Stimulated activated effector memory CD8-positive, alpha-beta T cell treated with anti-CD3 and anti-CD28 coated beads, Interleukin-12 subunit alpha, Interleukin-12 subunit beta, amount 100 ng/mL, for 72 hours (primary cell): ENCODE measurements around the gene LRSAM1.

Source experiments
- ATAC-seq: fragments of 150-1000 bp; cut with Tn5 transposase; 2 replicates; pipeline ENCODE4 v1.10.0; 2021
- DNase-seq, 2 donors: peaks; one replicate each; pipeline ENCODE4 v3.0.0; 2021 to 2022; ENCODE audit warnings: low spot score in 2 of 2
- H3K27ac Mint-ChIP-seq: one replicate; pipeline ENCODE4 v1.8.0; 2022; ENCODE audit warnings: mild to moderate bottlenecking, mixed read lengths
- H3K36me3 Mint-ChIP-seq: one replicate; pipeline ENCODE4 v1.8.0; 2022; ENCODE audit warnings: mild to moderate bottlenecking, mixed read lengths
- H3K4me1 Mint-ChIP-seq: one replicate; pipeline ENCODE4 v1.8.0; 2022; ENCODE audit warnings: mixed read lengths
- H3K4me3 Mint-ChIP-seq: one replicate; pipeline ENCODE4 v1.8.0; 2022; ENCODE audit warnings: mild to moderate bottlenecking, mixed read lengths
- H3K9me3 Mint-ChIP-seq: one replicate; pipeline ENCODE4 v1.8.0; 2022; ENCODE audit warnings: mixed read lengths

The LRSAM1 gene

GRCh38 chr9:127421057-127421456 lies 30.3 kb upstream of the LRSAM1 start:
- DNase-seq (no peak), ATAC-seq (no peak)
- peaks cover 41% of the 10 kb centered on the region for H3K4me1 Mint-ChIP-seq
- H3K4me3 Mint-ChIP-seq, result no peak overlapping the region
- H3K36me3 Mint-ChIP-seq, result peaks cover 25% of the 10 kb centered on the region
- no peak overlapping the region for H3K27ac Mint-ChIP-seq
- H3K9me3 Mint-ChIP-seq, result no peaks in the 10 kb centered on the region

- DNase-seq (no peak), ATAC-seq (no peak)
- H3K36me3 Mint-ChIP-seq, result peaks cover 37% of the 10 kb centered on the region
- peaks cover 50% of the 10 kb centered on the region for H3K4me1 Mint-ChIP-seq
- peak overlapping the region; percentile 100 for H3K4me3 Mint-ChIP-seq
- H3K9me3 Mint-ChIP-seq, result no peaks in the 10 kb centered on the region
- H3K27ac Mint-ChIP-seq, result no peak overlapping the region
Observed at GRCh38 chr9:127422133-127422782, 29.1 kb upstream of the LRSAM1 start.

- DNase-seq (no peak), ATAC-seq (no peak)
- Mint-ChIP-seq H3K9me3 (no peaks in the 10 kb centered on the region), H3K4me1 (peaks cover 53% of the 10 kb centered on the region), H3K4me3 (peak overlapping the region; percentile 100), H3K36me3 (peaks cover 42% of the 10 kb centered on the region), H3K27ac (peak overlapping the region; percentile 99)
Observed at GRCh38 chr9:127422787-127423186, 28.5 kb upstream of the LRSAM1 start.

- peak overlapping the region; percentile 99 for H3K27ac Mint-ChIP-seq
- DNase-seq, result no peak
- no peaks in the 10 kb centered on the region for H3K9me3 Mint-ChIP-seq
- no peak for ATAC-seq
- H3K36me3 Mint-ChIP-seq, result peaks cover 49% of the 10 kb centered on the region
- H3K4me3 Mint-ChIP-seq, result peak overlapping the region; percentile 100
- H3K4me1 Mint-ChIP-seq, result peaks cover 53% of the 10 kb centered on the region
Observed at GRCh38 chr9:127423476-127423933, 27.8 kb upstream of the LRSAM1 start.

GRCh38 chr9:127423934-127424675 lies 27.2 kb upstream of the LRSAM1 start, which contains the start of gene ZNF79:
ZNF79 (plus strand) TSS chr9:127424382; CDS start chr9:127424788, 406 bp downstream.
- peaks cover 54% of the 10 kb centered on the region for H3K4me1 Mint-ChIP-seq
- DNase-seq, result peak; percentile 90 to 97
- H3K27ac Mint-ChIP-seq, result peak within 1 kb of the TSS; percentile 99
- peak within 1 kb of the TSS; percentile 100 for H3K4me3 Mint-ChIP-seq
- H3K36me3 Mint-ChIP-seq, result peaks cover 55% of the 10 kb centered on the region
- no peaks in the 10 kb centered on the region for H3K9me3 Mint-ChIP-seq
- ATAC-seq, result peak; percentile 84

GRCh38 chr9:127424676-127424999 lies 26.7 kb upstream of the LRSAM1 start:
- ATAC-seq (peak; percentile 36), DNase-seq (no peak)
- H3K27ac Mint-ChIP-seq, result peak overlapping the region; percentile 99
- H3K4me3 Mint-ChIP-seq, result peak overlapping the region; percentile 100
- H3K36me3 Mint-ChIP-seq, result peaks cover 61% of the 10 kb centered on the region
- no peaks in the 10 kb centered on the region for H3K9me3 Mint-ChIP-seq
- H3K4me1 Mint-ChIP-seq, result peaks cover 55% of the 10 kb centered on the region

- peaks cover 82% of the 10 kb centered on the region for H3K36me3 Mint-ChIP-seq
Observed at GRCh38 chr9:127426756-127427155, 24.6 kb upstream of the LRSAM1 start.

GRCh38 chr9:127428348-127428747 lies 23.0 kb upstream of the LRSAM1 start:
- H3K27ac Mint-ChIP-seq, result peak overlapping the region; percentile 65
- ATAC-seq (no peak), DNase-seq (no peak)
- peak overlapping the region; percentile 100 for H3K4me3 Mint-ChIP-seq
- peaks cover 69% of the 10 kb centered on the region for H3K4me1 Mint-ChIP-seq
- peaks cover 98% of the 10 kb centered on the region for H3K36me3 Mint-ChIP-seq
- no peaks in the 10 kb centered on the region for H3K9me3 Mint-ChIP-seq

More at GRCh38 chr9:127426756-127427155, 24.6 kb upstream of the LRSAM1 start:
- DNase-seq (peak in 1 of 2 donors; percentile 70), ATAC-seq (peak; percentile 87)
- Mint-ChIP-seq H3K4me1 (peaks cover 71% of the 10 kb centered on the region), H3K27ac (peak overlapping the region; percentile 99), H3K4me3 (peak overlapping the region; percentile 100), H3K9me3 (no peaks in the 10 kb centered on the region)

- DNase-seq (no peak), ATAC-seq (no peak)
- peaks cover 100% of the 10 kb centered on the region for H3K36me3 Mint-ChIP-seq
- H3K9me3 Mint-ChIP-seq, result no peaks in the 10 kb centered on the region
- H3K4me1 Mint-ChIP-seq, result peaks cover 71% of the 10 kb centered on the region
- H3K4me3 Mint-ChIP-seq, result no peak overlapping the region
- peak overlapping the region; percentile 65 for H3K27ac Mint-ChIP-seq
Observed at GRCh38 chr9:127430415-127430814, 20.9 kb upstream of the LRSAM1 start.

- H3K9me3 Mint-ChIP-seq, result no peaks in the 10 kb centered on the region
- H3K36me3 Mint-ChIP-seq, result peaks cover 100% of the 10 kb centered on the region
- peak; percentile 94 for ATAC-seq
- H3K4me3 Mint-ChIP-seq, result peak overlapping the region; percentile 65
- no peak for DNase-seq
- H3K27ac Mint-ChIP-seq, result peak overlapping the region; percentile 89
- peaks cover 58% of the 10 kb centered on the region for H3K4me1 Mint-ChIP-seq
Observed at GRCh38 chr9:127437497-127438264, 13.6 kb upstream of the LRSAM1 start.

GRCh38 chr9:127438394-127438793 lies 12.9 kb upstream of the LRSAM1 start:
- peak overlapping the region; percentile 89 for H3K27ac Mint-ChIP-seq

GRCh38 chr9:127444283-127444920 lies 6.9 kb upstream of the LRSAM1 start:
- no peak for ATAC-seq
- Mint-ChIP-seq H3K27ac (peak overlapping the region; percentile 97), H3K36me3 (peaks cover 100% of the 10 kb centered on the region), H3K4me3 (no peak overlapping the region), H3K4me1 (peaks cover 53% of the 10 kb centered on the region), H3K9me3 (no peaks in the 10 kb centered on the region)
- DNase-seq, result no peak

More at GRCh38 chr9:127438394-127438793, 12.9 kb upstream of the LRSAM1 start:
- no peak for DNase-seq
- H3K4me3 Mint-ChIP-seq, result peak overlapping the region; percentile 65
- H3K4me1 Mint-ChIP-seq, result peaks cover 51% of the 10 kb centered on the region
- ATAC-seq, result no peak
- peaks cover 100% of the 10 kb centered on the region for H3K36me3 Mint-ChIP-seq
- no peaks in the 10 kb centered on the region for H3K9me3 Mint-ChIP-seq

GRCh38 chr9:127444921-127445850 lies 6.1 kb upstream of the LRSAM1 start:
- H3K4me1 Mint-ChIP-seq, result peaks cover 59% of the 10 kb centered on the region
- H3K36me3 Mint-ChIP-seq, result peaks cover 100% of the 10 kb centered on the region
- H3K4me3 Mint-ChIP-seq, result no peak overlapping the region
- ATAC-seq (no peak), DNase-seq (no peak)
- H3K9me3 Mint-ChIP-seq, result no peaks in the 10 kb centered on the region
- H3K27ac Mint-ChIP-seq, result peak overlapping the region; percentile 97
